SJCRH30 (cell line): ENCODE results near the gene CTSK. TPM values are rescaled to one million over a fixed set of nuclear protein-coding genes. Genes with fewer than 3 reads are reported as not detected.
"Not testable (repeated sequence)": the region's sequence is repeated elsewhere in the genome, so short reads cannot be mapped to it uniquely, and the experiment has no call there.

Source experiments
- DNase-seq, 2 experiments: peaks; one replicate each; pipeline ENCODE4 v3.0.0-alpha.2; 2015 to 2020
- H3K27ac ChIP-seq: fragments of 250-450 bp; sonication (Bioruptor Pico); 2 replicates; pipeline ENCODE4 v1.5.1; 2020; ENCODE audit warnings: mild to moderate bottlenecking, moderate library complexity
- H3K27me3 ChIP-seq: fragments of 250-450 bp; sonication (Bioruptor Pico); 2 replicates; pipeline ENCODE4 v1.5.1; 2020; ENCODE audit warnings: mild to moderate bottlenecking, moderate library complexity
- H3K36me3 ChIP-seq: fragments of 250-450 bp; sonication (Bioruptor Pico); 2 replicates; pipeline ENCODE4 v1.5.1; 2020; ENCODE audit warnings: mild to moderate bottlenecking, moderate library complexity
- H3K4me1 ChIP-seq: fragments of 250-450 bp; sonication (Bioruptor Pico); 2 replicates; pipeline ENCODE4 v1.5.1; 2020; ENCODE audit warnings: mild to moderate bottlenecking, moderate library complexity
- H3K4me3 ChIP-seq: fragments of 250-450 bp; sonication (Bioruptor Pico); 2 replicates; pipeline ENCODE4 v1.5.1; 2020; ENCODE audit warnings: mild to moderate bottlenecking, moderate library complexity
- H3K9me3 ChIP-seq: fragments of 250-450 bp; sonication (Bioruptor Pico); replicated peaks from 2 replicates; pipeline ENCODE4 v1.5.1; 2020; ENCODE audit warnings: mild to moderate bottlenecking, moderate library complexity
- total RNA-seq: library from RNA; depleted of rRNA; stranded (reverse); fragments of >200 nt; shearing (Covaris generic); gene quantifications from 2 replicates; pipeline ENCODE4 v1.2.3, GENCODE V29; 2014

The CTSK gene
- total RNA-seq, 1 experiment from 2014 or later, result 0.97 TPM

- DNase-seq, result no peak
- Histone ChIP-seq H3K9me3 (no peaks in the 10 kb centered on the region), H3K4me3 (no peak overlapping the region), H3K27me3 (no peaks in the 10 kb centered on the region), H3K4me1 (no peaks in the 10 kb centered on the region; the same call in 1 of the 2 replicates), H3K36me3 (peaks cover 19% of the 10 kb centered on the region), H3K27ac (no peak overlapping the region)
These were observed 7.8 kb upstream of the CTSK start for GRCh38 chr1:150815871-150816270.

- H3K4me1 ChIP-seq, result no peaks in the 10 kb centered on the region
- no peaks in the 10 kb centered on the region for H3K27me3 ChIP-seq
- no peak overlapping the region for H3K4me3 ChIP-seq
- H3K9me3 ChIP-seq, result no peaks in the 10 kb centered on the region
- peaks cover 21% of the 10 kb centered on the region for H3K36me3 ChIP-seq
- H3K27ac ChIP-seq, result no peak overlapping the region
- DNase-seq, result peak; percentile 48 to 61
These were observed 5.1 kb upstream of the CTSK start for GRCh38 chr1:150813028-150813707.

GRCh38 chr1:150810958-150811659 lies 3.0 kb upstream of the CTSK start:
- Histone ChIP-seq H3K36me3 (peaks cover 17% of the 10 kb centered on the region), H3K27ac (no peak overlapping the region), H3K27me3 (no peaks in the 10 kb centered on the region), H3K9me3 (no peaks in the 10 kb centered on the region), H3K4me3 (no peak overlapping the region), H3K4me1 (no peaks in the 10 kb centered on the region)
- no peak for DNase-seq

- Histone ChIP-seq H3K9me3 (no peaks in the 10 kb centered on the region), H3K27me3 (no peaks in the 10 kb centered on the region), H3K4me3 (no peak overlapping the region), H3K4me1 (no peaks in the 10 kb centered on the region), H3K36me3 (peaks cover 17% of the 10 kb centered on the region), H3K27ac (no peak overlapping the region)
- DNase-seq, result no peak
These were observed 1.6 kb upstream of the CTSK start for GRCh38 chr1:150809651-150810050.

DNA sequence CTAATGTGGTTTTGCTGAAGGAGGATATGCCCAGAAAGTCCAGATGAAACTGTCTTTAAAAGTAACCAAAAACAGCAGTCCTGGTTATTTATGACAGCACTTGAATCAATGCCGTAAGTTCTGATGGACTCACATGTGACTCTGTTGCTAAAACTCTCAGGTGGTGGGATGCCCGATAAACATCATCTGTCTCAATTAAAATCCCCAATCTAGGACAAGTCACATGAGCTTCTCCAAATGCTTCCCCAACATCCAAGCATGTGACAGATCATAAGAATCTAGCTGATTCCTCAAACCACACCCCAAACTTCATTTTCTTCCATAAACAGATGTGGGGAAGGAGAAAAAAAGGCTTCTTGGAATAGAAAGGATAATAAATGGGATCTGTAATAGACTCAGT lies 786 bp upstream of the CTSK start:
- H3K4me3 ChIP-seq, result no peak overlapping the region
- no peaks in the 10 kb centered on the region for H3K9me3 ChIP-seq
- peaks cover 17% of the 10 kb centered on the region for H3K36me3 ChIP-seq
- no peak overlapping the region for H3K27ac ChIP-seq
- no peak for DNase-seq
- H3K4me1 ChIP-seq, result no peaks in the 10 kb centered on the region
- no peaks in the 10 kb centered on the region for H3K27me3 ChIP-seq

GRCh38 chr1:150807249-150808023 lies 624 bp downstream of the CTSK start:
- Histone ChIP-seq H3K27ac (no peak overlapping the region), H3K9me3 (no peaks in the 10 kb centered on the region), H3K4me3 (no peak overlapping the region), H3K4me1 (no peaks in the 10 kb centered on the region), H3K27me3 (no peaks in the 10 kb centered on the region), H3K36me3 (peaks cover 13% of the 10 kb centered on the region)
- no peak for DNase-seq

DNA sequence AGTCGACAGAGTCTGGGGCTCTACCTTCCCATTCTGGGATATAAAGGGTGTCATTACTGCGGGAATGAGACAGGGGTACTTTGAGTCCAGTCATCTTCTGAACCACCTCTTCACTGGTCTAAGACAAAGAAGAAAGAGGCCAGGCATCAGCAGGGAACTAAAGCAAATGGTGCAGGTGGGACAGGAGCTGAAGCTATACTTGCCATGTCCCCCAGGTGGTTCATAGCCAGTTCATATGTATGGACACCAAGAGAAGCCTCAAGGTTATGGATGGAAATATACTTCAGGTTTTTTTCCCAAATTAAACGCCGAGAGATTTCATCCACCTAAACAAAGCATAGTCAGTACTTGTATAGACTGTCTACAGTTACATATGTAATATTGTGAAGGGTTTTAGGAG lies 2.2 kb downstream of the CTSK start:
- H3K27ac ChIP-seq, result no peak overlapping the region
- H3K9me3 ChIP-seq, result no peaks in the 10 kb centered on the region
- DNase-seq, result no peak
- H3K4me1 ChIP-seq, result no peaks in the 10 kb centered on the region
- no peaks in the 10 kb centered on the region for H3K27me3 ChIP-seq
- H3K36me3 ChIP-seq, result peaks cover 2% of the 10 kb centered on the region
- H3K4me3 ChIP-seq, result no peak overlapping the region

DNA sequence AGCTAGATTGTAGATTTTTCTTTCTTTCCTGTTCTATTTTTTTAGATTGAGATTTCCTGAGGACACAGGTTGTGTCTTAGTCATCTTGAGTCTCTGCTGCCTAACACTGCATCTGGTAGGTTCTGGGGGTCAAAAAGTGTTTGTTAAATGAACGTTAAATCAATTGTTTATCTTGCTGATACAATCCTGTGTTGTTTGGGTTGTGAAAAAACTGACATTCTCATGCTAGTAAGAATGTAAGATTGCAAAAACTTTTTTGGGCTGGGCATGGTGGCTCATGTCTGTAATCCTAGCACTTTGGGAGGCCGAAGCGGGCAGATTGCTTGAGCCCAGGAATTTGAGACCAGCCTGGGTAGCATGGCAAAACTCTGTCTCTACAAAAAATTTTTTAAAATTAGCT lies 3.4 kb downstream of the CTSK start:
- no peak for DNase-seq
- no peak overlapping the region for H3K27ac ChIP-seq

GRCh38 chr1:150799089-150799488 lies 9.0 kb downstream of the CTSK start:
- no peak for DNase-seq
- H3K4me3 ChIP-seq, result no peak overlapping the region
- no peaks in the 10 kb centered on the region for H3K9me3 ChIP-seq
- no peak overlapping the region for H3K27ac ChIP-seq
- H3K27me3 ChIP-seq, result no peaks in the 10 kb centered on the region
- 0 out of 2 replicates have a peak, but pooled peaks cover 2% of the 10 kb centered on the region for H3K36me3 ChIP-seq
- no peaks in the 10 kb centered on the region for H3K4me1 ChIP-seq

More for the DNA sequence above, 3.4 kb downstream of the CTSK start:
- H3K27me3 ChIP-seq, result no peaks in the 10 kb centered on the region
- no peaks in the 10 kb centered on the region for H3K9me3 ChIP-seq
- H3K36me3 ChIP-seq, result no peaks in the 10 kb centered on the region
- no peak overlapping the region for H3K4me3 ChIP-seq
- no peaks in the 10 kb centered on the region for H3K4me1 ChIP-seq

GRCh38 chr1:150798525-150798924 lies 9.5 kb downstream of the CTSK start:
- Histone ChIP-seq H3K4me3 (no peak overlapping the region), H3K9me3 (no peaks in the 10 kb centered on the region), H3K4me1 (no peaks in the 10 kb centered on the region), H3K36me3 (0 out of 2 replicates have a peak, but pooled peaks cover 2% of the 10 kb centered on the region), H3K27me3 (no peaks in the 10 kb centered on the region), H3K27ac (no peak overlapping the region)
- DNase-seq, result no peak

GRCh38 chr1:150796374-150796773 lies 11.7 kb downstream of the CTSK start:
- Histone ChIP-seq H3K27ac (no peak overlapping the region), H3K36me3 (0 out of 2 replicates have a peak, but pooled peaks cover 2% of the 10 kb centered on the region), H3K9me3 (no peaks in the 10 kb centered on the region), H3K4me1 (no peaks in the 10 kb centered on the region), H3K27me3 (no peaks in the 10 kb centered on the region), H3K4me3 (no peak overlapping the region)
- DNase-seq, result no peak

DNA sequence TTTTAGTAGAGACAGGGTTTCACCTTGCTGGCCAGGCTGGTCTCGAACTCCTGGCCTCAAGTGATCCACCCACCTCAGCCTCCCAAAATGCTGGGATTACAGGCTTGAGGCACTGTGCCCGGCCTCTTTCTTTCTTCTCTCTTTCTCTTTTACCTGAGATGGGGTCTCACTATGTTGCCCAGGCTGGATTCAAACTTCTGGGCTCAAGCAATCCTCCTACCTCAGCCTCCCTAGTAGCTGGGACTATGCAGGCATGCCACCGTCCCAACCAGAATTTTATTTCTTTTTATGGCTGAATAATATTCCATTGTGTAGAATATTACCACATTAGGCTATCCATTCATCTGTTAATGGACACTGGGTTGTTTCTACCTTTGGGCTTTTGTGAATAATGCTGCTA lies 14.3 kb downstream of the CTSK start:
- DNase-seq, H3K27ac ChIP-seq, H3K27me3 ChIP-seq, H3K36me3 ChIP-seq, H3K4me3 ChIP-seq, H3K4me1 ChIP-seq, H3K9me3 ChIP-seq: not testable (repeated sequence)

- DNase-seq, result no peak
- no peak overlapping the region for H3K27ac ChIP-seq
- H3K4me1 ChIP-seq, result no peaks in the 10 kb centered on the region
- no peak overlapping the region for H3K4me3 ChIP-seq
- no peaks in the 10 kb centered on the region for H3K27me3 ChIP-seq
- no peaks in the 10 kb centered on the region for H3K9me3 ChIP-seq
- H3K36me3 ChIP-seq, result 0 out of 2 replicates have a peak, but pooled peaks cover 2% of the 10 kb centered on the region
These were observed 14.8 kb downstream of the CTSK start for GRCh38 chr1:150793221-150793620.

DNA sequence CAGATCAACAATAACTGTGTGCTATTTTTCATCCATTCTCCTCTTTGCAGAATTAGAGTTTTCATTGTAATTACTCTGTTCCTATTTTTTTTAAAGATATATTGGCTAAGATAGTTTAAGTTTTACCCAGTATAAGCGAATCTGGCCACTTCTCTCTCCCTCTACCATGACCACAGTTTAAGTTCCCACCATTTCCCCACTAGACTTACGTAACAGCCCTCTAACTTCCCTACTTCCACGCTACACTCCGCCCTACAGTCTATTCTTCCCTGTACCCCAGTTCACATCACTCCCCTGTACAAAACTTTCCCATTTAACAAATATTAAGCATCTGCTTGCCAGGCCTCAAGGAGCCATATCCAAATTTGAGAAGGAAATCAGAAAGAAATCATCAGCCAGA lies 16.5 kb downstream of the CTSK start:
- Histone ChIP-seq H3K36me3 (no peaks in the 10 kb centered on the region), H3K27me3 (no peaks in the 10 kb centered on the region), H3K4me1 (no peaks in the 10 kb centered on the region), H3K9me3 (no peaks in the 10 kb centered on the region), H3K4me3 (no peak overlapping the region), H3K27ac (no peak overlapping the region)
- no peak for DNase-seq

- no peaks in the 10 kb centered on the region for H3K9me3 ChIP-seq
- H3K4me3 ChIP-seq, result no peak overlapping the region
- H3K27me3 ChIP-seq, result no peaks in the 10 kb centered on the region
- no peak overlapping the region for H3K27ac ChIP-seq
- H3K4me1 ChIP-seq, result no peaks in the 10 kb centered on the region
- H3K36me3 ChIP-seq, result no peaks in the 10 kb centered on the region
- DNase-seq, result no peak
These were observed 18.7 kb downstream of the CTSK start for GRCh38 chr1:150789396-150789795.
